ENCODE measurements around the gene STK32C.

Gene STK32C

GRCh38 chr10:132259702-132260482 lies 47.9 kb downstream of the STK32C start:
- no peak for DNase-seq (ENCODE audit: insufficient read length, low spot score)
- FAIRE-seq: no peak
- no peak for TF ChIP-seq POLR2A (IDR thresholded peaks at IDR 0.05; ENCODE audit: low read depth, low read length)

DNA sequence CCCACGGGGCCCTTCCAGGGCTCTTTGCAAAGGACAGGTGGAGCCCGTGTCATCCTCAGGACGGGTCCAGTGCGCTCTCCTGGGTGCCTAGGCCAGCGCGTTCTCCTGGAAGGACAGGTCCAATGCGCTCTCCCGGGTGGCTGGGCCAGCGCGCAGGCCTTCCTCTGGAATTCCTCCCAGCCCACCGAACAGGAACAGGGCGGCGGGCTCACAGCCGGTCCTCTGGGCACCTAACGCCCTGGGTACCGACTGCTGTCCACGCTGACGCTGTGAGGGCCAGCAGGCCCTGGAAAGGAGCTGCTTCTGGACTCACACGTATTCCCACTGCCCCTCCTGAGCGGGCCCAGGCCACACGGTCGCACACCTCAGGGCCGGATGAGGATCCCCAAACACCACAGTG lies 49.3 kb downstream of the STK32C start:
- TF ChIP-seq POLR2A (IDR thresholded peaks at IDR 0.05; ENCODE audit: low read depth, low read length): no peak
- FAIRE-seq (no peak), DNase-seq (ENCODE audit: insufficient read length, low spot score) (no peak)

DNA sequence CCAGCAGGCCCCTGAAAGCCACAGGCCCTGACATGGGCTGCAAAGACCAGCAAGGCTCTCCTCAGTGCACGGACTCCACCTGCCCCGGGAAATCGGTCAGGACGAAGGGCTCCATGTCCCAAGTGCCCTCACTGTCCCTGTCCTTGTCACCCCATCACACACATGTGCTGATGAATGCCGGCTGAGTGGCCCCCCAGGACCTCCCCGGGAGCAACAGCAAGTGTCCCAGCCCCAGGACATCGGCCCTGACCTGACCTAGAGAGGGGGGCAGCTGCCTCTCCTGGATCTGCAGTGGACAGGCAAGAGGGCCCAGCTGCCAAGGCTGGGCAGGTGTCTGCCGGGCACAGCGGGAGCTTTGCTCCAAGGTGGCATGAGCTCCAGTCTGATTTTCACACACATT lies 49.8 kb downstream of the STK32C start:
- no peak for TF ChIP-seq POLR2A (IDR thresholded peaks at IDR 0.05; ENCODE audit: low read depth, low read length)
- DNase-seq (ENCODE audit: insufficient read length, low spot score) (no peak), FAIRE-seq (no peak)

- peak; percentile 98 for DNase-seq (ENCODE audit: insufficient read length, low spot score)
Measured at GRCh38 chr10:132257271-132257670, 50.5 kb downstream of the STK32C start.

DNA sequence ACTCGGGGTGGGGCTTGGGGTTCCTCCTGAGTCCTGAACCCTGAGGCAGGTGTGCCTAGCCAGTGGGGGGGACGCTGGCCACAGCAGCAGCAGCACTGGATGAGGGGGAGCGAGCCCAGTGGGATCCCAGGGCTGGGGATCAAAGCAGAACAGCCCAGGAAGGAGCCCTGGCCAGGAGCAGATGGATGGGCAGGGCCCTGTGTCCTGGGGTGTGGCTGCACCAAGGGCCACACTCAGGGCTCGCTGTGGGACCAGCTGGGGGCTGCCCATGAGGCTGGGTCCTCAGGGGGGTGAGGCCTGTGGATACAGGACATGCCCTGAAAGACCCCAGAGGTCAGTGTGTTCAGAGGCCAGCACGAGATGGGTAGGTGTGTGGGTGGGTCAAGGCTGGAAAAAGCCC lies 50.9 kb downstream of the STK32C start:
- FAIRE-seq: no peak
- DNase-seq (ENCODE audit: insufficient read length, low spot score): no peak
- no peak for TF ChIP-seq POLR2A (IDR thresholded peaks at IDR 0.05; ENCODE audit: low read depth, low read length)

More at GRCh38 chr10:132257271-132257670, 50.5 kb downstream of the STK32C start:
- peak; percentile 70 for FAIRE-seq
- no peak for TF ChIP-seq POLR2A (IDR thresholded peaks at IDR 0.05; ENCODE audit: low read depth, low read length)

DNA sequence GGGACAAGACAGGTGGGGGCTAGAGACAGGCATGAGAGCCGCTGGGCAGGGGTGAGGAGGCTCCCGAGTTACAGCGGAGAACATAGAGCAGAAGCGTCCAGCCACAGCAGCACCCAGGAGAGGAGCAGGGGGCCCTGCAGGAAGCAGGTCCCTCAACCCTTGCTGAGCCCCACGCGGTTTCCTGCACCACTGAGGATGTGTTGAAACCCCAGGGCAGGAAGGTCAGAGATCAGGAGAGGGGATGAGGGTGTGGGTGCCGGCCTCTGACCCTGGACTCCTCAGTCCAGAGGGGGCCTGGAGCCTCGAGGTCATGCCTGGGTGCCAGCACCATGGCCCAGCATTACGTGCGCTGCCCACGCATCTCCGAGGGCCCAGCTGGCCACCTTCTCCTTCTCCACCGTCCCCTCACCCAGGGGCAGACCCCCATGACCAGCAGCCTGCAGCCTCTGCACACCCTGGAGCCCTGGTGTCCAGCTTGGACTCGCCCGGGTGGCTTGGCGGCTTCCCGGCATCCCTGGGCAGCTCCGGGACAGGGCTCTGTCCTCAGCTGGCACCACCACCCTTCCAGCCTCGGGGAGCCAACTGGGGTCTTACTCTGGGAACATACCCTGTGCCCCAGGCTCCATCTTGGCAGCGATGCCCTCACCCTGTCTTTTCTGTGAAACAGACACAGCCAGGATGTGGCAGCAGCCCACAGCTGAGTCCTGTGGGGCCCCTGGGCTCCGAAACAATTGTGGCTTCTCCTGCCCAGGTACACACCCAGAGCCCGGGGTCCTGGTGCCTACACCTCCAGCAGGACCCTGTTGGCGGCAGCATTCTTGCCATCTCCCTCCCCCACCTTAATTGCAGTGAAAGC lies 52.0 kb downstream of the STK32C start:
- no peak for TF ChIP-seq POLR2A (IDR thresholded peaks at IDR 0.05; ENCODE audit: low read depth, low read length)
- DNase-seq (ENCODE audit: insufficient read length, low spot score) (no peak), FAIRE-seq (no peak)

- no peak for TF ChIP-seq POLR2A (IDR thresholded peaks at IDR 0.05; ENCODE audit: low read depth, low read length)
- FAIRE-seq (no peak), DNase-seq (ENCODE audit: insufficient read length, low spot score) (no peak)
Measured at GRCh38 chr10:132254841-132255240, 52.9 kb downstream of the STK32C start.

DNA sequence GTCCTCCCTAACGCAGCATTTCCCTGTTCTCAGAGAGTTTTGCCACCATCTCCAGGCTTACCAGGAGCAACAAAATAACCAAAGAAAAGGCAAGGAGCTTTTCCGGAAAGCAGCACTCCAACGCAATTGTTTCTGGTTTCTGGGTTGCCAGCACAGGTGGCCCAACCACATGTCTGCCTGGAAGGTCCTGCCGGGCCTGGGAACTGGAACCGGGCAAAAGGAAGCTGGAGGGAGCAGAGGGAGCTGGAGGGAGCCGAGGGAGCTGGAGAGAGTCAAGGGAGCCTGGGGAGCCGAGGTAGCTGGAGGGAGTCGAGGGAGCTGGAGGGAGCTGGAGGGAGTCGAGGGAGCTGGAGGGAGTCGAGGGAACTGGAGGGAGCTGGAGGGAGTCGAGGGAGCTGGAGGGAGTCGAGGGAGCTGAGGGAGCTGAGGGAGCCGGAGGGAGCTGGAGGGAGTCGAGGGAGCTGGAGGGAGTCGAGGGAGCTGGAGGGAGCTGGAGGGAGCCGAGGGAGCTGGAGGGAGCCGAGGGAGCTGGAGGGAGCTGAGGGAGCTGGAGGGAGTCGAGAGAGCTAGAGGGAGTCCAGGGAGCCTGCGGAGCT lies 54.6 kb downstream of the STK32C start:
- DNase-seq (ENCODE audit: insufficient read length, low spot score) (no peak), FAIRE-seq (no peak)

DNA sequence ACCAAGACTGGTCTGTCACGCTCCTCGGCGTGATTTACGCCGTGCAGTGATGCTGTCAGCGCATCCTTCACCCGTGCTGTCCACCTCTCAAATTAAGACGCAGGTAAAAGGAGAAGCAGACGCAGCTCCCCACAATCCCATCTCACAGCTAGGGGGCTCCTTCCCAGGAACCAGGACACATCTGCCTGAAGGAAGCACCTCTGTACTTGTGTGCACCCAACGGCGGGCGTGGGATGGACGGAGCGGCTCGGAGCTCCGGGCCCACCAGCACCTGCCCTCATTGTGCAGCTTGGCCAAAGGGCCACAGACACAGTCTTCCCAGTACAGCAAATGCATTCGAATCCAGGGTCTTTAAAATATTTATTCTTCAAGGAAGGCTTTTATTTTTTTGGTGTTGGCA lies 55.3 kb downstream of the STK32C start:
- no peak for TF ChIP-seq POLR2A (IDR thresholded peaks at IDR 0.05; ENCODE audit: low read depth, low read length)
- DNase-seq (ENCODE audit: insufficient read length, low spot score): no peak
- FAIRE-seq: no peak

More for the DNA sequence above, 54.6 kb downstream of the STK32C start:
- TF ChIP-seq POLR2A (IDR thresholded peaks at IDR 0.05; ENCODE audit: low read depth, low read length): no peak

DNA sequence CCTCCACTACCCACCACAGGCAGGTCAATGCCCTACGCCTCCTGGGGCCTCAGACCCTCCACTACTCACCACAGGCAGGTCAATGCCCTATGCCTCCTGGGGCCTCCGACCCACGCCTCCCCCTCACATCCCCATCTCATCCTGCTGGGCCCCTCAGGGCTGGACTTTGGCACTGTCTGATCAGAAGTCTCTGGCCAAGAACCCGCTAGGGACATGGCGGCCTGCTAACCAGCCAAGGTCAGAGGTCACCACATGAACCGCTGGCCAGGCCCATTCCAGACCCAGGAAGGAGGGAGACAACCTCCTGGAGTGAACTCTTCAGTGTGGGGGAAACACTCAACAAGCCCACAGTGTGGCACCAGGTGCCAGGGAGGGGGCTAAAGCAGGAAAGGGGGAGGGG lies 55.8 kb downstream of the STK32C start:
- FAIRE-seq (no peak), DNase-seq (ENCODE audit: insufficient read length, low spot score) (no peak)
- no peak for TF ChIP-seq POLR2A (IDR thresholded peaks at IDR 0.05; ENCODE audit: low read depth, low read length)

DNA sequence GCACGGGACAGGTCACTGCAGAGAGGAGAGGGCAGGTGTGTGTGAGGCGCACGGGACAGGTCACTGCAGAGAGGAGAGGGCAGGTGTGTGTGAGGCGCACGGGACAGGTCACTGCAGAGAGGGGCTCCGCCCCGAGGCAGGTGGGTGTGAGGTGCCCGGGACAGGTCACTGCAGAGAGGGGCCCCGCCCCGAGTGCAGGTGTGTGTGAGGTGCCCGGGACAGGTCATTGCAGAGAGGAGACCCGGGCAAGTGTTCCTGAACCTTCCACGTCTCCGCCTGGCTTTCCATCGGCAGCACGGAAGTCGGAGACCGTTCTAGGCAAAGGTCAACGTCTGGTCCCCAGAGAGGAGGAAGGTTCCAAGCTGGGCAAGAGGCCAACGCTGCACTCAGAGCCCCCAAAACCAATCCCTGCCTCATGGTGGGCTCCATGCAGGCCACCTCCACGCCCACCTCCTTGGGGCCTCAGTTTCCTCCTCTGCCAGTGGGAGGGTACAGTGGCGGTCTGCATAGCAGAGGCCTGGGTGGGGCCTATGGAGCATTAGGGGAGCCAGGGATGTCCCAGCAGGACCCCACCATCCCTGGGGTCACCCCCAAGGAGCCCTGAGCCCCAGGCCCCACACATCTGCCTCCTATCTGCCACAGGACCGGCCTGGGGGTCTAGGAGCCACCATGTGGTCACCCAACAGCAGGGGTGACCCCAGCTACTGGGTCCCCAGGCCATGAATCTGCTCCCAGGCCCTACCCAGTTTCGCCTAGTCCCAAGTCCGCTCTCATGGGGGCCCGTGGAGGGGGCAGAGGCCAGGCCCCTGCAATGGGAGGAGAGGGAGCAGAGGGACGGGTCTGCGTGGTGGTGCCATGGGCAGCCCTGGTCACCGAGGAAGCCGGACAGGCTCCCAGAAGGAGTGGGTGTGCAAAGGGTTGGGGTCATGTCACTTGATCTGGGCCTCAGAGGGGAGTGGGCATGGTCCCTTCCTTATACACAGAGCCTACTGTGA lies 57.0 kb downstream of the STK32C start:
- no peak for TF ChIP-seq POLR2A (IDR thresholded peaks at IDR 0.05; ENCODE audit: low read depth, low read length)
- FAIRE-seq: no peak

GRCh38 chr10:132249824-132250375 lies 57.9 kb downstream of the STK32C start:
- no peak for TF ChIP-seq POLR2A (IDR thresholded peaks at IDR 0.05; ENCODE audit: low read depth, low read length)
- DNase-seq (ENCODE audit: insufficient read length, low spot score) (no peak), FAIRE-seq (no peak)

More for the DNA sequence above, 57.0 kb downstream of the STK32C start:
- no peak for DNase-seq (ENCODE audit: insufficient read length, low spot score)

DNA sequence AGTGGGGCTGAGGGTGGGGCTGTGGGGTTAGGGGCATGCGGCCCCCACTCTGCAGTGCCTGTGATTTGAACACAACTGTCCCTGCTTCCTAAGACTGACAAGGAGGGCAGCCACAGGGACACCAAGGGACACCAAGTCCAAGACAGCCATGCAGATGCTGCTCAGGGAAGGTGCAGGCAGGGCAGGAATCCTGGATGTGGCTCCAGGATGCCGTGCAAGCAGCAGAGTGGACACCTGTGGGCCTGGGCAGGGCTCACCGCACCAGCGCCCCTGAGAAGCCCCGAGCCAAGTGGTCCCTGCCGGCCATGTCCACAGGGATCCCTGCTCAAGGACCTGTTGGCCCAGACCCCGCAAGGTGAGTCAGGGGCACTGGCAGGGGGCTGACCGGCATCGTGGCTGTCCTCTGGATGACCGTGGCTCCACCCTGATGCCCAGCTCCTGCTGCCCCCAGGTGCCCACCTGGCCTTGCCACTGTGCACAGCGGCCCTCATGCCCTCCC lies 58.5 kb downstream of the STK32C start:
- FAIRE-seq: no peak
- no peak for DNase-seq (ENCODE audit: insufficient read length, low spot score)
- no peak for TF ChIP-seq POLR2A (IDR thresholded peaks at IDR 0.05; ENCODE audit: low read depth, low read length)
